GM12864 (cell line): Measurements from ENCODE around the gene NCAM1.

Experiments
- DNase-seq: peaks from one replicate; pipeline ENCODE4 v3.0.0-alpha.2; 2011; ENCODE audit warnings: low read depth
- H3K4me3 ChIP-seq: 2 replicates; pipeline ENCODE4 v1.5.1; 2011; ENCODE audit warnings: mild to moderate bottlenecking, low read depth, low read length, control low read depth
- CTCF ChIP-seq: IDR thresholded peaks from 2 replicates; pipeline ENCODE4 v1.5.1; 2011; ENCODE audit warnings: low read depth, mild to moderate bottlenecking, moderate library complexity, low read length, control low read depth, inconsistent platforms; ENCODE audit errors: missing control alignments

Gene NCAM1

GRCh38 chr11:113133071-113133470 is 171.9 kb downstream of the NCAM1 start:
- no peak for DNase-seq
- no peak for TF ChIP-seq CTCF
- H3K4me3 ChIP-seq, result no peak overlapping the region

DNA sequence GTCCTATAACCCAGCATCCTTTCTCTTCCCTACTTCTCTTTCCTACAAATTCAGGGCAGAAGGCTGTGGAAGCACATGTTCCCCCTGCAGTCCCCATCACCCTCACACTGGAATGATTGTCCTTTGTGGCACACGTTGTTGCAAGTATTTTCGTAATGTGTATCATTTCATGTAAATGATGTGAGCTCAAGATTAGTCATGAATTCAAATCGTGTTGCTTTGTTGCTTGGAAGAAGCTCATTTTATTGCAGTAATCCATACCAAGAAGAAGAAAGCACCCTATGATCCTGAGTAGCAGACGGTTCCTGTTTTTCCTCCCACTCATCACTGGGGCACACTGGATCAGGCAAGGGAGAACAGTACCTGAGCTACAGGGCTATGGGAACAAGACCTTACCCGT is 173.4 kb downstream of the NCAM1 start:
- no peak overlapping the region for H3K4me3 ChIP-seq
- no peak for DNase-seq
- no peak for TF ChIP-seq CTCF

GRCh38 chr11:113137713-113138529 is 176.7 kb downstream of the NCAM1 start:
- TF ChIP-seq CTCF, result no peak
- DNase-seq, result no peak
- H3K4me3 ChIP-seq, result no peak overlapping the region

GRCh38 chr11:113138731-113139130 is 177.5 kb downstream of the NCAM1 start:
- TF ChIP-seq CTCF, result no peak
- no peak overlapping the region for H3K4me3 ChIP-seq
- DNase-seq, result no peak

- no peak for TF ChIP-seq CTCF
- H3K4me3 ChIP-seq, result no peak overlapping the region
- DNase-seq, result no peak
These were observed 179.8 kb downstream of the NCAM1 start for GRCh38 chr11:113141010-113141409.

DNA sequence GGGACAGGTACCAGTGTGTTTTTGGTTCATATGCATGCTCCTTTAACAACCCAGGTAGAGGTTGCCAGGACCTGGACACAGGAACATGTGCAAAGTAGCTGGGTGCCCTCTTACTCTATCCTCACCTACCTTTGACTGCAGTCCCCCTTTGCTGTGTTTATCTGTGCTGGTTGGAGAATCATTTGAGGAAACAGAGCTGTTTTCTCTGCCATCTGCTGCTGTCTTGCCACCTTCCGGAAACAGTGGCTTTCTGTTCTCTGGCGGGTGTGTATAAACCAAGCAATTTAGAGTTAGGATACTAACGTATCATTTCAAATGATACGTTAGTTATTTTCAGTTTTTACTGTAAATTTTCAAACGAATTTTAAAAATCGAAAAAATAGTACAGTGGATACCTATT is 181.3 kb downstream of the NCAM1 start:
- no peak for DNase-seq
- TF ChIP-seq CTCF, result no peak
- H3K4me3 ChIP-seq, result no peak overlapping the region

- no peak for TF ChIP-seq CTCF
- DNase-seq, result no peak
- no peak overlapping the region for H3K4me3 ChIP-seq
These were observed 186.0 kb downstream of the NCAM1 start for GRCh38 chr11:113147249-113147648.
